Esophagus squamous epithelium (tissue), 4 donors: ENCODE measurements around the gene INHBC.

Experiments
- CTCF ChIP-seq, 6 experiments: fragments of 450-650 bp in 4 of 6; fragments of 200-600 bp in 2 of 6; sonication (generic) in 2 of 6; IDR thresholded peaks; one replicate each; pipeline ENCODE4 v1.5.1; 2016 to 2019; ENCODE audit warnings: antibody characterized with exemption in 6 of 6, mild to moderate bottlenecking in 4 of 6, moderate library complexity in 4 of 6
- POLR2A ChIP-seq, 4 donors: fragments of 450-650 bp; IDR thresholded peaks; one replicate each; pipeline ENCODE4 v1.6.1; 2017; ENCODE audit warnings: antibody characterized with exemption in 4 of 4, mild to moderate bottlenecking in 4 of 4, moderate library complexity in 3 of 4

- TF ChIP-seq CTCF (IDR thresholded peaks at IDR 0.05) = no peak
- no peak for TF ChIP-seq POLR2A (IDR thresholded peaks at IDR 0.05)
Measured at GRCh38 chr12:57410534-57410933, 24.1 kb upstream of the INHBC start.
